Ecto neural progenitor cell (in vitro differentiated cells): ENCODE measurements around the gene ARHGEF16.

Experiments
- DNase-seq: peaks from one replicate; pipeline ENCODE4 v3.0.0-alpha.2; 2018; ENCODE audit warnings: low spot score

Gene ARHGEF16

DNA sequence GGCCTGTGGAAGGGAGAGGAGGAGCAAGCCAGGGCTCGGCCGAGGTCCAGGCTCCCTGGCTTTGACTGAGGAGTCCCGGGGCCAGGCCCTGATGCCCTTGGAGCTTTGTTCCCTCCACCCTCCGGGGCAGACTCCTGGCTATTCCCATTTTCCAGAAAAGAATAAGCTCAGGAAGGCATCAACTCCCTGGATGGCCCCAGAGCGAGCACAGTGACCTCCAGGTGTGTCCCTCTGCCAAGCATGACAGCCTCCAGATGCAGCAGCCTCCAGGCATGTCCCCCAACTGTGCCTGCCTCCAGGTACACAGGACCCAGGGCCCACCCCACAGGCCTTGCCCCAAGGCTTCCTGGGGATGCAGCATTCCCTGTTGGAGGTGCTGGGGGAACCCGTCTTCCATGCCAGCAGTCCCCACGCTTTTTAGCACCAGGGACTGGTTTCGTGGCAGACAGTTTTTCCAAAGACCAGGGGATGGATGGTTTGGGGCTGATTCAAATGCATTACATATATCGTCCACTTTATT is 15.7 kb upstream of the ARHGEF16 start:
- DNase-seq, result no peak

DNA sequence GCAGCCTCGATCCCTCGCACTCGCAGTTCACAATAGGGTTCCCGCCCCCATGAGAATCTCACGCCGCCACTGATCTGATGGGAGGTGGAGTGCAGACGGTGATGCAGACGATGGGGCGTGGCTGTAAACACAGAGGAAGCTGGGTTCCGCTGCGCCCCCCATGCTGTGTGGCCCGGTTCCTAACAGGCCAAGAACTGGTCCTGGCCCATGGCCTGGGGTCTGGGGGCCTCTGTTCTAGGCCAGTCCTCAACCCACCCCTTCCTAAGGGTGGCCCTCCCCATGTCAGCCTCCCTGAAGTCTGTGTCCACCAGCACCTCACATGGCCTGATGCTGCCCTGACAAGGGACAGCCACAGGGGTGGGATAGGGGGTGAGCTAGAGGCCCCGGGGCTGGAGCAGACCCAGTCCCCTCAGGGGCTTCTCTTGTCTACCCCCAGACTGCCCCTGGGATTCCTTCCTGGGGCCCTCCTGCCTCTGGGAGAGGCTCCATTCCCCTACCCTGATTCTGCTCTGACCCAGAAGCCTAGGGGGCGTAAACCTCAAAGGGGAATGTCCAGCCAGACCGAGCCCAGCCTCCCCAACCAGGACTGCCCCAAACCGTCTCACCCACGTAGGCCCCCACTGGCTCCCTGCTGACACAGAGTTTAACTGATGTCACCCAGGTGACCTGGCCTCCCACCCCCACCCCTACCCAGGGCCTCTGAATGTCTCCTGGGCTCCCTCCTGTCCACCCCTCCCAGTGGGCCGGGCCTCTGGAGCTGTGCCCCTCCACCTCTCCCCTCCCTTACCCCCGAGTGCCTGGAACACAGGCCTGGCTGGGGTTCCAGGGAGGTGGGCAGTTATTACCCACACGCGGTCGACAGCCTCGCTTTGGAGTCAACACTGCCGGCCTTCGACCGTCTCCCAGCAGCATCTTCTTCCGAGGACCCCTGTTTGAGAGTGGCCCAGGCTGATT is 14.8 kb upstream of the ARHGEF16 start:
- no peak for DNase-seq

DNA sequence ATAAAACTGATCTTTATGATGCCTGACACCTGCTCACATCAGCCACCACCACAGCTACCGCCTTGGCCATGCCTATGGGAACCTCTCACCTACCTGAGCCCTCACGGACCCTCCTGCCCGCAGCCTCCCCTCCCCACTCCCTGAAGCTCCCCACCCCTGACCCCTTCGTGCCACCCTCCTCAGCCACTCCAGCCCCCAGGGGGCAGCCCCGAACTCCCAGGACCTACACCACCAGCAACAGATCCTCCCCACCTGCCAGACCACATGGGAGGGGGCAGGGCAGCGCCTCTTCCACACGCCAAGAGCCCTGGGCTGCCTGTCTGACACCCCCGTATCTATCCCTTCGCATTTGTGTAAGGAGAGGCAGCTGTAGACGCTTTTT is 14.2 kb upstream of the ARHGEF16 start:
- DNase-seq, result no peak

DNA sequence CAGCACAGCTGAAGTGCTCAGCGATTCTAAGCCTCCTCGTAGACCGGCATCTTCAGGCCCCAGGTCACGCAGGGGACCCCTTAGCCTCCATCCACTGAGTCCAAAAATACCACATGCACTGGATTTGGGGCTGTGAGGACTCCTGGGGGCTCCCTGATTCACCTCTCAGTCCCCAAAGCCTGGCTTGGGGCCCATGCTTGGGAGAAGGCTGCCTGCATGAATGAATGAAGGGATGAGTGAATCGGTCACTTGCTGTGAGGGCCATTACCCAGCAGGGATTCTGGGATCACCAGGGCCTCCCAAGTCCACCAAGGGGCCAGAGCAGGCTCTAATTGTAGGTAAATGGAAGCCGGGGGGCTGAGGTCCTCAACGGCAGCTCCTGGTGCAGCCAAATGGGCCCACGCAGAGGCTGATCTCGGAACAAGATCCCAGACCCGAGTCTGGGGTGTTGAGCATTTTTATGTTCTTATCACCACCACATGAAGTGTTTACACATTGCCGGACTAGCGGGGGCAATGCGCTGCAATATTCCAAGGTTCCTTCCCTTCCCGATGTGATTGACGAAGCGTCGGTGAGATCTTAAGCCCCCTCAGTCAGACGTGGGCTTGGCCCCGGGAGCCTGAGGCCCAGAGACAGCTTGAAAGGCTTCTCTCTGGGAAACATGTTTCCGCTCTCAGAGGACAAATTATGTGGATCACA is 13.6 kb upstream of the ARHGEF16 start:
- no peak for DNase-seq

DNA sequence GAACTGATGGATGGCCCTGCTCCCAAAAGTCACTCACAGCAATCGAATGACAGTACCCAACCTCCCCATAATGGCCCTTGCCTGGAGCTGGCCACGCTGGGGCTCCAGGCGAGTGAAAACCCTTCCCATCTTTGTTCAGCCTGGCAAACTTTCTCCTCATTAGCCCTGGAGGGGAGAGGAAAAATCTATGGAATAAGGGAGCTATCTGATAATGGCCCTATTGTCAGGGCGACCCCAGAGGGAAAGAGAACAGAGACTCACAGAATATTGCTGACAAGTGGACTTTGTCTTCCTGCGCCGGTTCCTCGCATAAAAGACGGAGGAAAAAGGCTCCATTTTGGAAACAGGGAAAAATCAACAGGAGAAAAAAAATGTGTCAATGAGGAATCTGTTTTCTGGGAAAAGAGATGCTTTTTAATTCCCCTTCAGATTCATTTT is 13.0 kb upstream of the ARHGEF16 start:
- DNase-seq, result no peak

DNA sequence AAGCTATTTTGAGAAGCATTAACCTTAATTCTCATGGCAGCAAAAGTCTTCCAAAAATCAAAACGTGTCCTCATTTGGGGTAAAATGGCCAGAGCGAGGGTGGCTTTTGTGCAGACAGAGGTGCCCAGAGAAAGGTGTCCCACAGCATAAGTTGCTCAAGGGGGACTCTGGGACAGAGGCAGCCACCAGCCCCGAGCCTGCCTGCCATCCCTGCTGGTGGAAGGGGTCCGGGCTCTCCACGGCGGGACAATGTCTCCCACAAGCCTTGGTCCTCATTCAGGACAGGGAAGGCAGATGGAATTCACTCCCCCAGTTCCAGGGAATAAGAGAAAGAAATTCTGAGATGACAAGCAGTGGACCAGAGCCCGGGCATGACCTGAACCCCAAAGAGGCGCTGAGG is 12.6 kb upstream of the ARHGEF16 start:
- no peak for DNase-seq

DNA sequence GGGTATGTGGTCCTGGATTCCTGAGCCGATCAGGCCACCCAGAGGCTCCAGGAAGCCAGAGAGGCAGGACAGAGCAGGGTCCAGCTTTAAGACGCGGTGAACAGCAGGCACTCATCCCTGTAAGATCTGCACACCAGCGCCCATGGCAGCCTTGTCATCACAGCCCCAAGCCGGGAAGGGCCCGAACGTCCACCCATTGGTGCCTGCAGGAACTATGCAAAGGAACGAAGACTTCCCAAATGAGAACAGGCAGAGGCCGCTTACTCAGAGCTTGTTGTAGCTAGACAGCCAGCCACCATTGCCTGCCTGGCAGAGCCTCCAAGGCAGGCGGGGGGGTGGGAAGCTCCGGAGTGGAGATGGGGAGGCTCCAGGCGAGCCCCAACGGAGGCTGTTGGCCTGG is 12.1 kb upstream of the ARHGEF16 start:
- no peak for DNase-seq

DNA sequence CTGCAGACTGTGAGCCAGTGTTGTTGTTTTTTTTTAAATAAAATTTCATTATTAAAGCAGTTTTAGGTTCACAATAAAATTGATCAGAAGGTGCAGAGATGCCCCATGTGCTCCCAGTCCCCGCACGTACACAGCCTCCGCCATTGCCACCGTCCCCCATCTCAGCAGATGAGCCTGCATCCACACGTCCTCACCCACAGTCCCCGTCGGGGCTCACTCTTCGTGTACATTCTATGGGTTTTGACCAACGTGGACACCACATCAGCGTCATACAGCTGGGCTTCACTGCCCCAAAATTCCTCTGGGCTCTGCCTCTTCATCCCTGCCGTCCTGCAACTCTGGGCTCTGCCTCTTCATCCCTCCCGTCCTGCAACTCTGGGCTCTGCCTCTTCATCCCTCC is 11.6 kb upstream of the ARHGEF16 start:
- no peak for DNase-seq

DNA sequence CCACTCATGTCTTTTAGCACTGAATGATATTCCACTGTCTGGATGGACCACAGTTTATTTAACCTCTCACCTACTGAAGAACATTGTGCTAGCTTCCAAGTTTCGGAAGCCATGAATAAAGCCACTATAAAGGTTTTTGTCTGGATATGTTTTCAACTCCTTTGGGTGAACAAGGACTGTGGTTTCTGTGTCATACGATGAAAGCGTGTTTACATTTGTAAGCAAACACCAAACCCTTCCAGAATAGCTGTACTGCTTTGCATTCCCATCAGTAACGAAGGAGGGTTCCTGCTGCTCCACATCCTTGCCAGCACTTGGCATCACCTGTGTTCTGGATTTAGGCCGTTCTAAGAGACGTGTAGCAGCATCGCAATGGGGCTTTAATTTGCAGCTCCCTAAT is 10.7 kb upstream of the ARHGEF16 start:
- no peak for DNase-seq

DNA sequence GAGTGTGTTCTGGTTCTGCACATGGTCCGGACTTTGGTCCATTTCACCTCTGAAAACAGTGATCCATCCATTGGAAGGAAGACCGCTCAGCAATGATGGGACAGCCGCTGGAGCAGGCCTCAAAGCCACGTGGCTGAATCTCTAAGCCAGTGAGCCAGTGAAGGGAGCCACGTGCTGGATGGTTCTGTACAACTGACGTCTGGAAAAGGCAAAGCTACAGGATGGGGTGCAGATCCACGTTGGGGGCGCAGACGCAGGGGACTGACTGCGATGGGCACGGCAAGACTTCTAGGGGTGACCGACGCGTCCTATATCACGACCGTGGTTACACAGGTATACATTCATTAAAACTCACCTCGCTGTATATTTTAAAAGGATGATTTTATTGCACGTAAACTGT is 10.2 kb upstream of the ARHGEF16 start:
- no peak for DNase-seq

DNA sequence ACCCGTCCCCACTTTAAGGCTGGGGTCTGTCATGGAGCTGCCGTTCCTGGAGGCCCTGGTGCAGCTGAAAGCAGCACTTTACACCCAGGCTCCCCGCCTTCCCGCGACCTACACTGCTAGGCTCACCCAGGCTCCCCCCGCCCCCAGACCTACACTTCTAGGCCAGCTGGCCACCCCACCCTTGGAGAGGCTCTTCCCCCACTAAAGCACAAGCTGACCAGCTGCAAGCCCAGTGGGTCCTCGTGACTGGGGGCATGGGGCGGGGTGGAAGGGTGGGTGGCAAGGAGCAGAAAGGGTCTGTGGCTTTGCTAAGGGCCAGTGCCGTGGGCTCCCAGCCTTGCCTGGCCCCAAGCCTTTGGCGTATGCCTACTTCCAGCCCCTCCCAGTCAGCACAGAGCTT is 9.7 kb upstream of the ARHGEF16 start:
- no peak for DNase-seq

DNA sequence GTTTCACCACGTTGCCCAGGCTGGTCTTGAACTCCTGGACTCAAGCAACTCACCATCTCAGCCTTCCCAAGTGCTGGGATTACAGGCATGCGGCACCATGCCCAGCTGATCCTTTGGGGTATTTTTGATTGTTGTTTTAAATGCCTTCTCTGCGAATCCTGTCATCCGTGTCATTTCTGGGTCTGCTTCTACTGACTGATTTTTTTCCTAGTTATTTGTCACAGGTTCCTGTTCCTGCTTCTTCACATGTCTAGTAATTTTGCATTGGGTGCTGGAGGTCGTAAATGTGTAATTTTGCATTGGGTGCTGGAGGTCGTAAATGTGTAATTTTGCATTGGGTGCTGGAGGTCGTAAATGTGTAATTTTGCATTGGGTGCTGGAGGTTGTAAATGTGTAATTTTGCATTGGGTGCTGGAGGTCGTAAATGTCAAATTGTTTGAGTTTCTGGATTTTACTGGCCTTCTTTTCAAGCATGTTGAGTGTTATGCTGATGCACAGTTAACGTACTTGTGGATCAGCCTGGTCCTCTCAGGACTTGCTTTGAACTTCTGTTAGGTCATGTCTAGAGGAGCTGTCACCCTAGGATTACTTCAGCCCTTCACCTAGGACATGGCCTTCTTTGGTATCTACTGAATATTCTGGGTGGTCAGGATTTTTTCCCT is 4.1 kb upstream of the ARHGEF16 start:
- DNase-seq, result no peak

DNA sequence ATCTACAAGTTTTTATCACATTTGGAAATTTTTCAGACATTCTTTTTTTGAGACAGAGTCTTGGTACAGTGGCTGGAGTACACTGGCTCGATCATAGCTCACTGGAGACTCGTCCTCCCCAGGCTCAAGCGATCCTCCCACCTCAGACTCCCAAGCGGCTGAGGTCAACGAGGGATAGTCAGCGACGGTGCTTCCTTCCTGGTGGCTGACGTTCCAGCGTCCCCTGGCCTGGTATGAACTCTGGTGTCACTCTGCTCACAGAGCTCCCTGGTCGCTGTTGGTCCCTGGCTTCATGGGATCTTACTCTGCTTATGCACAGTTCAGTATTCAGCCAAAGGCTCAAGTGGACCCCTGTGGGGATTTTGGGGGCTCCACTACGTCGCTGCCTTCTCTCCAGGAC is 3.5 kb upstream of the ARHGEF16 start:
- no peak for DNase-seq

DNA sequence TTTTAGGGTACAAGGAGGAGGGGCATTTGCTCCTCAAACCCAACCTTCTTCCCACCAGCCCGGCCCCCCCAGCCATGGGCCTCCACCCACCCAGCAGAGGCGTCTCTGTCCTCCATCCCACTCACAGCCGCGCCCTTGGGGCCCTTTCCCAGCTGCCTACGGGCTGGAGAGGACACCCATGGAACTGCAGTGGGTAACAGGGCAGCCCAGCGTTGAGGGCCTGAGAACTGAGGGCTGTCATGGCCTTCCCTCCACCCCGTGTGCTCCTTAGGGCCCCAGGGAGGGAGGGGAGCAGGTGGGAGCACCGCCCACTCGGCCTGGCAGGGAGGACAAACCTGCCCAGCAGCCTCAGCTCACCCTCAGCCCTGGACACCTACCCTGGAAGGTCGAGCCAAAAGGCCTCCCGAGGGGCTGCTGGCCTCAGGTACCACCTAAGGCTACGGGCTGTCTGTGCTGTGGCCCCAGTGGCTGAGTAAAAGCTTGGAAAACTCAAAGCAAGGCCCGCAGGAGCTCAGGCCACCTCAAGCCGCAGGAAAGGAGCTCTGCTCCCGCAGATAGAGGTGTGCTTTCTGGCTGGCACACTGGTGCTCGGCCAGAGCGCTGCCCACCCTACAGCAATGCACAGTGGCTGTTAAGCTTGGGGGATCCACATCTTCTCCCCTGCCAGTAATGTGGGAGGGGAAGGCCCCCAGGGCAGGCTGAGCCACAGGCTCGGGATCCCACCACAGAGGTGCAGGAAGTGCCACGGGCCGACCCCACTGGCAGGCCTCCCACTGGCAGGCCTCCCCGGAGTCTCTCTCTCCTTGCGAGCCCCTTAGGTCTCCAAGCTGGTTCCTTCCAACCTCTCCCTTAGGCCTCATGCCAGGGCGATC is 2.2 kb upstream of the ARHGEF16 start:
- no peak for DNase-seq

DNA sequence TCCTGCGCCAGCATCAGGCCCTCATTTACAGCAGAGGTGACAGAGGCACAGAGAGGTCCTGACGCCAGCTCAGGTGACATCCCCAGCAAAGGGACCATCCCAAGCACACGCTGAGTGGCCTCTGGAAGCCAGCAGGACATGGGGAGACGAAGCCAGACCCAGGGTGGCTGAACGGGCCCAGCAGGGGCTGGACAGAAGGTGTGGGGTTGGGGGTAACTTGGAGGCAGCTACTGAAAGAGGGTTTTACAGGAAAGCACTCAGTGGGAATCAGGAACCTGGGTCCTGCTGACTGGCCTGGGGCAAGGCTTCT is 1.6 kb upstream of the ARHGEF16 start:
- no peak for DNase-seq

DNA sequence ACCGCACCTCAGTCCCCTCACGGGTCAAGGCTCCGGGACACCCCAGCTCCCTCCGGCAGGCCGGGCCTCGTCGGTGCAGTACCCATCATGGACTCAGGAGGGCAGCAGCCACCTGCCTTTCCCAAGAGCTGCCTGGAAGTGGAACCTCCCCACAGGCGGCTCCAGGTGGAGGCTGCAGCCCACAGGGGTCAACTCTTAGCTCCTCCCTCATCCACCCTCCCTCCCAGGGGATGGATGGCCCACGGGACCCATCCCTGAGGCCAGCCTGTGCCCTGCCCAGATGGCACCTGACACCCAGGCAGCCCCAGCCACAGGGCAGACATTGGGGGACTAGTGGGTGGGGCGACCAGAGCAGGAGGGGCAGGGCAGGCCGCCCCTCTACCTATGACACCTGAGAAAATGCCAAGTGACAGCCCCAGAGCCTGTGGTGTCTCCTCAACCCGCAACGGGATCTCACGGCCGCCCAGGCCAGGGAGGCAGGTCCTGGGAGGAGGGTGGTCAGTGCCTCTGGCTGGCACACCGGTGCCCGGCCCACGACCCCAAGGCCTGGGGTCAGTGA is 1.2 kb upstream of the ARHGEF16 start:
- DNase-seq, result peak; percentile 92

DNA sequence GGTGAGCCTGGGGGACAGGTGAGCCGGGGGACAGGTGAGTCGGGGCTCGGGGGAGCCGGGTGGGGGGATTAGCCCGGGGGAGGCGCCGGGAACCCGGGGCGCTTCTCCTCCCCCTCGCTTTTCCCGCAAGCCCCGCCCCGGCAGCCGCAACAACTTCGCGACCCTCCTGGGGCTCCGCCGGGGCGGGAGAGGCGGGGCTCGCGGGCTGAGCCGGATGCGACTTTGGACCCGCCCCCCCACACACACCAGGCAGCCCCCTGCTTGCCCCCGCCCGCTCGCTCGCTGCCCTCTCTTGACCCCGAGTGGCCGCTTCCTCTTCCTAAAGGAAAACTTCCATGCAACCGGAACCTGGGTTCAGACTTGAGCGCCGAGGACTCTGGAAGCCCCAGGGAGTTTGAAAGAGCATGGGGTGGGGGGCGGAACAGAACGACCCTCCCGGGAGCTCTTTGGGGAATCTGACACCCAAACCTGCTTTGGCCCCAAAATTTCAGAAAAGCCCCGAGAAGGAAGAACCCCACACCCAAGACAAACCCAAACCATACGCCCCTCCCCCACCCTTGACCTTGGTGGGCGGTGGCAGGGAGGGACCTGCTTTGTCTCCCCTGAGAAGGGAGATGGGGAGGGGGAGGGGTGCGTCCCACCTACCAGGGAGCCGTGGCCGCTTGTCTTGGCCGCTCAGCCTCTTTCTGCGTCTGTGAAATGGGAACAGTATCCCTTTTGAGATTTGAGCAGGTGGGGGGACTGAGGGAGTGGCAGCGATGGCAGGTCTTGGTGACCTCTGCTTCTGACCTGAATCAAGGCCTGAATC is 550 bp downstream of the ARHGEF16 start:
- peak; percentile 73 for DNase-seq

DNA sequence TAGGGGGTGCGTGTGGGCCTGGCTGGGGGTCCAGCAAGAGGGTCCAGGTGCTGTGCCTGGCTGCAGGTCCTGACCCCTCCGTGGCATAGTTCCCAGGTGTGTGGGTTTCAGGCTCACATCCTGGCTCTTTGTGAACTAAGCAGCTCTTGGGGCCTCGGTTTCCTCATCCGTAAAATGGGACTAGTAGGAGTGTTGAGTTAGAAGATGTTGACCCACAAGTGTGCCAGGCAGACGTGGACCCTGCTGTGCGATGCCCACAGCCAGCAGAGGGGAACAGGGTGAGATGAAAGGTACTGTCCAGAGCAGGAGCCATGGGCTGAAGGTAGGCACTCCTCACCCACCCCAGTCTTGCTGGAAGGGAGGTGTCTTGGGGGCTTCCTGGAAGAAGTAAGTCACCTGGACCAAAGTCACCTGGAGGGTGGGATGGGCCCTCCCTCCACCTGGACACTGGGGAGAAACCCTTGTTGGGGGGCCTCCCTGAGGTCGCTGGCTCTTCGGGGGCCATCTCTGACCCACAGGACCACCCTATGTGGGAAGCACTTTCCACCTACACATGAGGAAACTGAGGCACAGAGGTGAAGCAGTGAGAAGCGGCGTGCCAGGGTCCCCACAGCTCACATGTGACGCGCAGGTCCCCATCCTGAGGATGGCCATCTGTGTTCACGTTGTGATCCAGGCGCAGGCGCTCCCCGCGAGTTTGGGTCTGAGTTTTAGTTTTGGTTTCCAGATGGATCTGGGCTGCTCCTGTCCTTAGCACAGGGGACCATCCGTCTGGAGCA is 1.4 kb downstream of the ARHGEF16 start:
- no peak for DNase-seq

DNA sequence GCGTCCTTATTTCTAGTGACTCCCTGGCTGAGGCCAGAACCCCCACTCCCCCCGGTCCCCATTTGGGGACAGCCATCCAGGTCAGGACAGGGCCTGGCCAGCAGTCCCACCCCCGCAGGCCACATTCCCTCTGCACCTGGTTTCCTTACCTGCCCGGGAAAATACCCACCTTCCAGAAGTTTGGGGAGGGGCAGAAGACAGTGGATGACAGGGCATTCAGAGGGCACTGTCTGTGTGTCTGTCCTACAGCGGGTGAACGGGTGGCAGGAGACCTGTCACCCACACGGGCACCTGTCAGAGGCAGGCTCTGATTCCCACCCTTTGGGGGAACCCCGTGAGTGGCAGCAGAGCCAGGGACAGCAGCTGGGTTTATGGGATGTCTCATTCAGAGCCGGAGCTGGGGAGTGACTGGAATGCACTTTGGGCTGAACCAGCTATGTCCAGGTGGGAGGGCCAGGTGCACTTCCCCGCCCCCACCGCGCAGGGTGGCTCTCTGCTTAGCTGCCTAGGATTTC is 2.0 kb downstream of the ARHGEF16 start:
- no peak for DNase-seq
